NCI-H82 (cell line): Measurements from ENCODE around the gene MYOM3.

ENCODE experiments used
- DNase-seq: peaks from one replicate; lab custom pipeline; 2025; lab: John Stamatoyannopoulos, UW

The MYOM3 gene

DNA sequence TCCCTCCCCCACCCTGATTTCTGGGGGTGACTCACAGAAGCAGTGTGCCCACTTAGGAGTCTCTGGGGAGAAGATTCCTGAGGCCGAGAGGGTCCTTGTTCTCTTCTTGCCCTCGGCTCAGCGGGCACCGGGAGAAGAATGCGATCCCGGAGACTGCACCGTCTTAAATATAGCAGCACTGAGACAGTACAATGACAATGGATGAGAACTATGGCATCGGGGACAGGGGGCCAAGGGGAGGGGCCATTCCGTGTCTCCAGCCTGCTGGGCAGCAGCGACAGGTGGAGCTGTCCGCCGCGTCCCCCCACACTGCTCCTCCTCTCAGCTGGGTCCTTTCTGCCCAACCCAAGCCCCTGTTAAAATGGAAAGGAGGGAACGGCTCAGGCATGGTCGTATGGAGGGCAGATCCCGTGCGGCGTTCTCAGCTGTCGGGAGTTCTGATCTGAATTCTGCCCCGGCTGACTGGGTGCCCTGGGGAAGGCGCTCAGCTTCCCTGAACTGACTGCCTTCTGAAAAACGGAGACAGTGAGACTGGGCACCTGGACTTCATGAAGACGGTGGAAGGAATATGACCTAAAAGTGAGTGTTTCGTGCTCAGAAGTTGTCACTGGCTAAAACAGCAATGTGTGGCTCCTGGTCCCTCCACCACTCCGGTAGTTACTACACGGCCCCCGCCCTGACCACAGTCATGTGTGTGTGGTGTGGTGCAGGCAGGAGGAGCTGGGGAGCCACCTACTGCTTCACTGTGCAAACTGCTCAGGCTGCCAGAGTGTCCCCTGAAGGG lies at the start of gene MYOM3:
Gene MYOM3, minus strand, starts transcription at position 140 of the 784 bp plus-strand sequence. CDS start 3,499 bp downstream, outside the sequence.
- DNase-seq = peak; percentile 83

- no peak for DNase-seq
Observed at GRCh38 chr1:24161270-24161669, 49.3 kb upstream of the MYOM3 start.

DNA sequence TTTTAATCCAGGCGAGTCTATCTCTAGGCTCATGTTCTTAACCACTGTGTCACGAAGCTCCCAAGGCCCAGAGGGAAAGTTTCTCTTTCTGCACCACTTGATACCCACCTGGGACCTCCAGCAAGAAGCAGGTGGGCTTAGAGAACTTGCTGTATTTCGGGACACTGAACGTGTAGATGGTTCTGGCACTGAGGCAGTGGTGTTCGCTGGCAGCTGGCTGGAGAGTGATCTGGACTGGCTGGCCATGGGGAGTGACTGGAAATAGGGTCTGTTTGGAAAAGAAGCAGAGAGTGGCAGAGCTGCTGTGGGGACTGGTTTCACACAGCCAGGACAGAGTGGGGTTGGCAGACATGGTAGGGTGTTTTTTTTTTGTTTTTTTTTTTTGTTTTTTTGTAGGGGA lies 47.4 kb upstream of the MYOM3 start:
- no peak for DNase-seq

DNA sequence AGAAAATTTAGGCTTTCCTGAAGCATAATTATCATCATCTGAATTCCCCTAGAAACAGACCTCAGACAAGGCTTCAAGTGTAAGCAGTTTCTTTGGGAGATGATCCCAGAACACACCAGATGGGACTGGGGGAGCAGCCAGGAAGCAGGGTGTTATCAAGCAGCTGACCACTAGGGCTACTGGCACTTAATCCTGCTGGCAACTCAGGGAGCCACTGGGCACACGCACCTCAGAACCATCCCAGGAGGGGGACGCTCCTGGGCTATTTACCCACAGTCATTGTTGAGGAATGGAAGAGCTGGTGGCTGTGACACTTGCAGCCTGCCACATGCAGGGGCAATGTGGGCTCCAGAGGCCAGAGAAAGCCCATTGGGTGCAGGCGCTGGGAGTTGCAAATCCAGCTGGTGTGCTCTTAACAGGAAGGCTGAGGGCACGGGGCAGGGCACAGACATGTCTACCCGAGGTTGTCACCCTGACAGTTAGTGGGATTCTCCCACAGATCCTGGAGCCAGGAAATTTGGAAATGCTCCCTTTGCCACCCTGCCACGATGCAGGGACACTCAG lies 46.1 kb upstream of the MYOM3 start:
- peak; percentile 69 for DNase-seq

- no peak for DNase-seq
Observed at GRCh38 chr1:24156542-24157260, 44.8 kb upstream of the MYOM3 start.

DNA sequence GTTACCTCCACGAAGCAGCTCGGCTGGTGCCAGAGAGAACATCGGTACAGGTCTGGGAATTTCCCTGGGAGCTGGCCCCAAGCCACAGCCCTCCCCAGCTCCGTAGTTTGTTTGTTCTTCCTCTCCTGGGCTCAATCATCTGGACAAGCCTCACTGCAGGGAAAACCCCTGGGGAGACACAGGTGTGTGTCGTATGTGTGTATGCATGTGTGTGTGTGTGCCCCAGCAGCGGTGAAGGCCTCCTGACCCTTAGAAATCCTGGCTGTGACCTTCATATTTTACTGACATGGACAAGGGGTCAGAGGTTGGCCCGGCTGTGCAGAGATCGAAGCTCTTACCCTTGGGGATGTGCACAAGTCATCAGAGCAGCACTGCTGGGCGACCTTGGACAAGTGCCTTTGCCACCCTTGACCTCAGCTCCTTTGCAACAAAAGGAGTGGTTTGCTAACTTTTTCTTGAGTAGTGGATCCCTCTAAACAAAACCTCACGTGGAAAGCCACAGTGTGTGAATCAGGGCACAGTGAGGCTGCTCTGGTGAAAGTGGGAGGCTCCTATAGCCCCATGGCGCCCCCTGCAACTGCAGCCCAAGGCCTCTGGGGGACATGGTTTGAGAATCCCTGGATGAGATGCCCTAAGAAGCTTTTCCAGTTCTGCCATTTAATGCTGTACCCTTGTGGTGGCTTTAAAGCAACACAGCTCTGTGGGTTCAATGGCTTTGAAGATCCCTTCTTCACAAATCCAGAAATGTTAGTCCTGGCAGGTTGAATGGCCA lies 43.3 kb upstream of the MYOM3 start:
- peak; percentile 28 for DNase-seq

DNA sequence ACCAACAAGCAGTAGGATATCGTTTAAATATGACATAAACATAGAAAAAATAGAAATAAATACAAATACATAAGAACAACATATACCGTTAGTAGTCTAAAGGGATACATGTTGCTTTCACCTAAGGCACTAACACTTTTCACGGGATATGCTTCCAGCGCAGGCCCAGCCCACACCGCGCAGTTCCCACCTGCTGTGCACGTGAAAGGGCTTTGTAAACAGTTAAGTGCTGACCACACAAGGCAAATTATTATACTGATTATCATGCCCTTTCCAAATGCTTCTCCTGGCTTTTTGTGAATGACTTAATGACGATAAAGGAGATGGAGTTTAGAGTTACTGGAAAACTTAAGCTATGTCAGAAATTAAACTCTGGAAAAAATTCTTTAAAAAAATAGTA lies 42.3 kb upstream of the MYOM3 start:
- DNase-seq = no peak

DNA sequence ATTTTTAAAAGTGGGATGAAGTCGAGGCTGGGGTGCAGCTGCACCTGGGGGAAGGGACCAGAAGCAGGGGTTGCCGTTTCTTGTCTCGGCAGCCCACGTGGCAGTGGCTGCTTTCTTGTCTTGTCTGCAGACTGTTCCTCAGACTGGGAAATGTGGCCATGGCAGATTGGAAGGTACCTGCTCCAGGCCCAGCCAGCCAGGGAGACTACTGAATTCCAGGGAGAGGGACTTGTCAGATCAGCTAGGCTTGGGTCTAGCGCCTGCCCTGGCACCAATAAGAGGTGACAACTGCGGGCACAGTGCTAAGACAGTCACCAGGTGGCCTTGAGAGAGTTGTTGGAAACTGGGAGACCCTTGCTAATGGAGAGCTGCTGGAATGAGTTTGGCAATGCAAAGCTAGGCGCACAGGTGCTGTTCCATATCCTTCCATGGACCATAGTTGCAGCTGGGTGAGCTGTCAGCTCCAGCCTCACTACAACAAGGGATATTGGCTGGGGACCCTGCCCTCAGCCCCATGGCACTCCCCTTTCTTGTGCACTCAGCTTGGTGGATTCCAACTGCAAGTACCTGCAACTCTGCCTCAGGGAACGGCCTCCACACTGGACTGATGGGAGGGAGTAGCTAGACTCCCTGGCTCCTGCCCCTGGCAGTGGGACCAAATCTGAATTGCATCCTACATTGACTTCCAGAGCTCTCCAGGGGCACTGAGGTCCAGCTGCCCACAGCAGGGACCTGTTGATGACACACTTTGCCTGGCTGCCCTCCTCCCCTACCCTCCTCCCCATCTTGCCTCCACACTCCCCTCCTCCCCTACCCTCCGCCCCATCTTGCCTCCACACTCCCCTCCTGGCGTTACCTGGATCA lies 40.9 kb upstream of the MYOM3 start:
- no peak for DNase-seq

DNA sequence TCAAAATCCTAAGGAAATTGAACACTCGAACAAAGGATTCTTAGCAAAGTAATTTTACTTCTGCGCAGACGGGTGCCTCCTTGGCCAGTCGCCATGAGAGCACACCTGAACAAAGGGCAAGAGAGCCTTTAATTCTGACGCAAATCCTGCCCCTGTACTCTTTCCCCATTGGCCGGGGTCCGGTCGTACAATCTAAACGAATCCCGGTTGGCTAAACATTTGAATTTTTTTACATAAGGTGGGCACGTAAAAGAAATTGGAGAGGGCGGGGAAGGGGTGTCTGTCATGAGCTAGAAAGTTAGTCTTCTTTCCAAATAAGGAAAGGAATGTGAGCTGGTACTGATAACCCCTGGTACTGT lies 39.2 kb upstream of the MYOM3 start:
- no peak for DNase-seq

GRCh38 chr1:24150234-24151174 lies 38.6 kb upstream of the MYOM3 start:
- DNase-seq = peak; percentile 91

DNA sequence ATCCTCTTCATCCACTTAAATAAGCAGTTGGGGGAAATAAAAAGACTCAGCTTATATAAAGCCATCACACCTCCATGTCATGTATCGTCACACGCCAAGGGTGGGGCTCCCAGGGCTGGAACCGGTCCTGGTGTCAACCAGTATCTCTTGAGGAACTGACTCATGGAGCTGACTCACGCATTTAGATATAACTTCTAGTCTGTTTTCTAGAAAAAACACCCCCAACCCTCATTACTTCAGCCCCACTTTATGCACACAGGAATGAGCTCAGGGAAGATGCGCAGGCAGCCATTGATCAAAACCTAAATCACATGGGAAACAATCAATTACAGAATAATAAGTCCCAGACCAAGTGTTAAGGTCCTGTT lies 37.9 kb upstream of the MYOM3 start:
- no peak for DNase-seq

- no peak for DNase-seq
Observed at GRCh38 chr1:24147816-24148215, 35.9 kb upstream of the MYOM3 start.

GRCh38 chr1:24147194-24147593 lies 35.3 kb upstream of the MYOM3 start:
- DNase-seq = no peak

DNA sequence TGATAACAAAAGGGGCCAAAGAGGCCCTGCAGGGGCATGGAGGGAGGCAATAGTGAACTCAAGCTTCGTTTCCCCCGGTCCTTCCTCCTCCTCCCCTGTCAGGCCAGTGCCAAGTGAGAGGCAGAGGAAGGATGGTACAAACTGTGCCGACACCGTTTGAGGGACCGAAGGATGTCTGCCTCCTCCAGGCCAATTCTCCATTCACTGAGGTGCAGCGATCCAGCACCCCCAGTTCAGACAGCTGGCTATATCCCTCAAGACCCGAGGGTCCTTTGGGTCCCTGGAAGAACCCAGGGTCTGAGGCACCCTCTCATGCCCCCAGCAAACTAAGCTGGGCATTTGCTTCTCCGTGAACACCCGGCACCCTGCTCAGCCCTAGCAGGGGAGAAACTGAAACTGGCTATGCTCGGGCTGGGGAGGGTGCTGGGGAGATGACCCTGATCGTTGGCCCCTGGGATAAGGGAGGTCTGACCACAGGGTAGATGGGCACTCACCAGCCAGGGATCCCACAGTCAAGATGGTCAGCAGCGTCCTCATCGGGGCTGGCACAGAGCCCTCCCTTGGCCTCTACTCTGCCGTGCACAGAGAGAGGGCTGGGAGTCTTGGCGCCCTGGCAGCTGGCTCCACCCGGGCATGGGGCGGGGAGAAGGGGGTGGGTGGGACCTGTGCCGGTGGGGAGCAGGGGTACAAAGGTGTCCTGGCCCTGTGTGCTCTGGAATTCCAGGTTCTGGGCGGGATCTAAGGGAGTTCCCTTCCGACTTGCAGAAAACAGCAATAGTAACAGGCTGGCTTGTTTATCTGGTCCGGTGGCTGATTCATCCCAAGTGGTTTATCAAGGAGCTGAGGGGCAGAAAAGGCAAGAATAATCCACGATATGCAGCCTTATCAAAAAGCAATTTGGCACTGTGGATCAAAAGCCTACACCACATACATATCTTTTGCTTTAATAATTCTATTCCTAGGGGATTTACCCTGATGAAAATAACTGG lies 30.9 kb upstream of the MYOM3 start, which contains the start of gene IL22RA1:
Gene IL22RA1, minus strand, starts transcription at position 595 of the 989 bp plus-strand sequence. Its CDS starts 58 bp downstream, at position 537.
- DNase-seq = no peak

- DNase-seq = no peak
Observed at GRCh38 chr1:24141311-24141997, 29.5 kb upstream of the MYOM3 start.

GRCh38 chr1:24140741-24141181 lies 28.8 kb upstream of the MYOM3 start:
- DNase-seq = no peak

- no peak for DNase-seq
Observed at GRCh38 chr1:24139841-24140425, 28.0 kb upstream of the MYOM3 start.

- DNase-seq = no peak
Observed at GRCh38 chr1:24139222-24139489, 27.2 kb upstream of the MYOM3 start.
